ENCODE results near the gene RALGAPA2.
A peak's percentile ranks its signal among the peaks of the same experiment; 100 is the strongest.
"Not testable (repeated sequence)": the region's sequence is repeated elsewhere in the genome, so short reads cannot be mapped to it uniquely, and the experiment has no call there.

RALGAPA2 gene

DNA sequence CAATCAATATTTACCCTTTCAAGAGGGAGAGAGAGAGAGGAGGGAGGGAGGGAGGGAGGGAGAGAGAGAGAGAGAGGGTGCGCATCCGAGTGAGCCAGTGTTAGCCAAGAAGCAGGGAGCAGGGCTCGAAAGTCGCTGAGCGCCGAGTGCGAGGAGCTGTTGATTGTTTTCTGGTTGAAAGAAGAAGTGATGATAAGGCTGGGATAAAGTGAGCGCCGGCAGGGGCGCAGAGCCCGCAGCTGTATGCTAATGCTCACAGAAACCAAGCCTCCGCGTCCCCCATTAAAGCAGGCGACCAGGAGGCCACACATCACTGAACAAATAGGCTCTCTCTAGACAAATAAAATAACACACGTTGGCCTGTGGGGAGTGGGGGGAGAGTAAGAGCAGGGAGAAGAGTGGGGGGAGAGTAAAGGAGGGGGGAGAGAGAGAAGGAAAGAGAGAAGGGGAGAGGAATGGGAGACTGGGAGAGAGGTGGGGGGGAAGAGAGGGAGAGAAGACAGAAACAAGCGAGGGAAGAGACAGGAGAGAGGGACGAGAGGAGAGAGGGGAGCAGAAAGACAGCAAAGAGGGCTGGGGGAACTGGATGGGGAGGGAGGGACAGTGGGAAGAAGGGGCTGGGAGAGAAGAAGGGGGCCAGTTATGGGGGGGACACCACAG, 349.5 kb downstream of the RALGAPA2 start:
- DNase-seq = no peak

DNA sequence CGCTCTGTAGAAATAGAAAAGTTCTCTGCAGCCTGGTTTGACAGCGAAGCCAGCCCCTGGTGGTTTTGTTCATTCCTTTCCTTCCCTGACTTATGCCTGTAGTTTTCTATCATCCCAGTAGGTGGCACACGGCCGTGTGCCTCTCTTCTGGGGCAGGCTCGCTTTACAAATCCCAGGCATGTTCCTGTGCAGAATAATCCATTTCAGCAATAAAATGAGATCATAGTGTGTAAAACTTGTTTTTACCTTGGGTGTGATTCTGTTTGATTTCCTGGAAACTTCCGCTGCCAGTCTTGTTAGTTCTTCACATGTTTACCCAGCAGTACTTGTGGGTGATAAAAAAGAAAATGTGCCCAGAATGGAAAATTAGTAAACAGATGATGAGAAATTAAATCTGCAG, 352.0 kb downstream of the RALGAPA2 start:
- DNase-seq = peak; percentile 61

- DNase-seq = no peak
Observed at GRCh38 chr20:20359628-20360027, 352.8 kb downstream of the RALGAPA2 start.

DNA sequence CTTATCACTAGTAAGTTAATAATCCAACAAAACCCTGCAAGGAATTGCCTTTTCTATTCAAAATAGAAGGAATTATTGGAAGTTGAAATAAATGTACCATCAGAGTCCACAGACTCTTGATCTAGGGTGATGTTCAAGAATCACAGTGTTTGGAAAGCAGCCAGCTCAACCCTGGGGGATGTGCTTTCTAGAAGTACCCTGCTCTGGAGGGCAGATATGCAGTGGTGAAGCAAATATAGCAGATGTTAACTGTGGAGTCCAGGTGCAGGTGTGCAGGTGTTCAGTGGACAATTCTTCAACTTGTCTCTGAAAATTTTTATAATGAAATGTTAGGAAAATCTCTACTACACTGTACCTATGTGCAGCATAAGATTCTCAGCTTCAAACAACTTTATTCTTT, 353.6 kb downstream of the RALGAPA2 start:
- no peak for DNase-seq

DNA sequence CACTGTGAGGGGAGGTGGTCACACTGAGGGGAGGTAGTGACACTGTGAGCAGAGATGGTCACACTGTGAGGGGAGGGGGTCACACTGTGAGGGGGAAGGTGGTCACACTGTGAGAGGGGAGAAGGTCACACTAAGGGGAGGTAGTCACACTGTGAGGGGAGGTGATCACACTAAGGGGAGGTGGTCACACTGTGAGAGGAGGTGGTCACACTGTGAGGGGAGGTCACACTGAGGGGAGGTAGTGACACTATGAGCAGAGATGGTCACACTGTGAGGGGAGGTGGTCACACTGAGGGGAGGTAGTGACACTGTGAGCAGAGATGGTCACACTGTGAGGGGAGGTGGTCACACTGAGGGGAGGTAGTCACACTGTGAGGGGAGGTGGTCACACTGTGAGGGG, 356.9 kb downstream of the RALGAPA2 start:
- DNase-seq = not testable (repeated sequence)

- DNase-seq = no peak
Observed at GRCh38 chr20:20353576-20353975, 358.9 kb downstream of the RALGAPA2 start.

DNA sequence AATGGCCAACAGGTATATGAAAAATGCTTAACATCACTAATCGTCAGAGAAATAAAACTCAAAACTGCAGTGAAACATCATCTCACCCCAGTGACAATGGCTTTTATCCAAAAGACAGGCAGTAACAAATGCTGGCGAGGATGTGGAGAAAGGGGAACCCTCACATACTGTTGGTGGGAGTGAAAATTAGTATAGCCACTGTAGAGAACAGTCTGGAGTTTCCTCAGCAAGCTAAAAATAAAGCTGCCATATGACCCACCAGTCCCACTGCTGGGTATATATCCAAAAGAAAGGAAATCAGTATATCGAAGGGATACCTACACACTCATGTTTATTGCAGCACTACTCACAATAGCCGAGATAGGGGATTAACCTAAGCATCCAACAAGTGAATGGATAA, 368.0 kb downstream of the RALGAPA2 start:
- no peak for DNase-seq

DNA sequence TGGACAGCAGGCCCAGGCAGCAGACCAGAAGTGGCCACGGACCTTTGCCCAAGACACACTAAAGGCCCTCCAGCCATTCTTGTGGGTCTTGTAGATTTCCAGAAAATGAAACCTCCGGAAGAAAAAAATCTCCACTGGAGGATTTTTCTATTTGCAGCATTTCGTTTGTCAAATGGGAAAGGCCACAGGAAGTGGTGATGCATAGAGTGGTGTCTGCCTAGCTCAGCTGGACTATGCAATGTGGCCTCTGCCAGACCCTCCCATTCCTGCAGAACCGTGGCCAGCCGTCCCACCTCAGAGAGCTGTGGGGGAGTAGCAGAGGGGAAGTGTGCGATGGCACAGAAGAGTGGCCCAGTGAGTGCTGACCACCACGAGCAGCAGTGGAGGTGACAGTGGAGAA, 368.5 kb downstream of the RALGAPA2 start:
- DNase-seq = no peak

All from left hindlimb (tissue), 1 donor.